GM18909 (cell line): ENCODE measurements around the gene CD300E.
"Not testable (repeated sequence)": the region's sequence is repeated elsewhere in the genome, so short reads cannot be mapped to it uniquely, and the experiment has no call there.

Experiments used
- ATAC-seq: cut with Tn5 transposase; IDR thresholded peaks from one replicate; pipeline ENCODE4 v1.9.1; 2021; ENCODE audit warnings: mild to moderate bottlenecking; ENCODE audit not compliant: unreplicated experiment, poor library complexity

The CD300E gene

DNA sequence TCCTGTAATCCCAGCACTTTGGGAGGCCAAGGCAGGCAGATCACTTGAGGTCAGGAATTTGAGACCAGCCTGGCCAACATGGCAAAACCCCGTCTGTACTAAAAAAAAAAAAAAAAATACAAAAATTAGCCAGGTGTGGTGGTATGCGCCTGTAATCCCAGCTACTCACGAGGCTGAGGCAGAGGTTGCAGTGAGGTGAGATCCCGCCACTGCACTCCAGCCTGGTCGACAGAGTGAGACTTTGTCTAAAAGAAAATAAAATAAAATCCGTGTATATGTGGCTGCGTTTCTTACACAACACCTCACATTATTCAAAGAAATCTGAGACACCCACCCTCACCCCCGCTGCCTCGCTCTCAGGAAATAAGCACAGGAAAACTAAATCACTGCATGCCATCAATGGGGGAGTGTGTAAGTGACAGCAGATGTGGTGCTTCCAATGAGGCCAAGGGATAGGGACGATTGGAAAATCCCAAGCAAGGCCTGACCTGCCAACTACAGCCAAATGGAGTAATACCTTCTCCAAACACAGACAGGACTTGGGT is 13.1 kb upstream of the CD300E start:
- ATAC-seq = not testable (repeated sequence)

DNA sequence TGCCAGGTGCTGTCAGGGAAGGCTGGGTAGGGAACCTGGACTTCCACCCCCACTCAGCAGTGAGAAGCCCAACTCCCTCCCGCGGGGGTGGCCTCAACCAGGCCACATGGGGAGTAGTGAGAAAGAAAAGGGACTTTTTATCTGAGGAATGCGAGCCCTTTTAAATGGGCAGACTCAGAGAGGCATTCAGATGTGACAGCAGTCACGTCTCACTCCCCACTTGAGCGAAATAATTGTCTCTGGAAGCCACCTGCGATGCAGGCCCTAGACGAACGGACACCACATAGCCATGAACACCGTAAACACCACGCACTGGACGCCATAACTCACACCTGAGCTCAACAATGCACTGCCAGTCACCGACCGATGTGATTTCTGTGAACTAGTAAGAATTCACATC is 11.9 kb upstream of the CD300E start:
- ATAC-seq = no peak

DNA sequence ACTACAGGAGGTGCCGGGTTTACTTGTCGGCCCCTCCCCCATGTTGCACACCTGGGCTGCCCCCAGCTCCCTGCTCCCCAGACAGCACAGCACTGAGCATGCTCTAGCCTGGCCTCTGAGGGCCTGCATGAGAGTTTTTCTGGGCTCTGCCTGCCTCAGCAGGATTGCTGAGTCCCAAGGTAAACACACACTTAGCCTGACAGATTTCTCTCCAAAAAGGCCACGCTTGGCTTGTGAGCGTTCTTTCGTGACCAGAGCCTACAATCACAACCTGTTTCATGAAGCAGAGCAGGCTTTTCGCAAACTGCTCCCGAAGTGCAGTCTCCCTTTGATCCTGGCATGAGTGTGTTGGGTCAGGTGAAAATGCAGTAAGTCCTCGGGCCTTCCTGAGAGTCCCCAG is 9.8 kb upstream of the CD300E start:
- no peak for ATAC-seq

DNA sequence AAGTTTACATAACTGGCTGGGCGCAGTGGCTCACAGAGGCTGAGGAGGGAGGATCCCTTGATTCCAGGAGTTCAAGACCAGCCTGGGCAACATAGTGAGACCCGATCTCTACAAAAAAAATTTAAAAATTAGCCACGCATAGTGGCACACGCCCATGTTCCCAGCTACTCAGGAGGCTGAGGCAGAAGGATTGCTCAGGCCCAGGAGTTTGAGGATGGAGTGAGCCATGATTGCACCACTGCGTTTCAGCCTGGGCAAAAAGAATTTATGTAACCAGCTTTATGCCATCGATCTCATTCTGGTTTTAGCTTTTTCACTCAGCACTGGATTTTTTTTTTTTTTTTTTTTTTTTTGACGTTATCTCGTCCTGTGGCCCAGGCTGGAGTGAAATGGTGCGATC is 9.1 kb upstream of the CD300E start:
- ATAC-seq = no peak

DNA sequence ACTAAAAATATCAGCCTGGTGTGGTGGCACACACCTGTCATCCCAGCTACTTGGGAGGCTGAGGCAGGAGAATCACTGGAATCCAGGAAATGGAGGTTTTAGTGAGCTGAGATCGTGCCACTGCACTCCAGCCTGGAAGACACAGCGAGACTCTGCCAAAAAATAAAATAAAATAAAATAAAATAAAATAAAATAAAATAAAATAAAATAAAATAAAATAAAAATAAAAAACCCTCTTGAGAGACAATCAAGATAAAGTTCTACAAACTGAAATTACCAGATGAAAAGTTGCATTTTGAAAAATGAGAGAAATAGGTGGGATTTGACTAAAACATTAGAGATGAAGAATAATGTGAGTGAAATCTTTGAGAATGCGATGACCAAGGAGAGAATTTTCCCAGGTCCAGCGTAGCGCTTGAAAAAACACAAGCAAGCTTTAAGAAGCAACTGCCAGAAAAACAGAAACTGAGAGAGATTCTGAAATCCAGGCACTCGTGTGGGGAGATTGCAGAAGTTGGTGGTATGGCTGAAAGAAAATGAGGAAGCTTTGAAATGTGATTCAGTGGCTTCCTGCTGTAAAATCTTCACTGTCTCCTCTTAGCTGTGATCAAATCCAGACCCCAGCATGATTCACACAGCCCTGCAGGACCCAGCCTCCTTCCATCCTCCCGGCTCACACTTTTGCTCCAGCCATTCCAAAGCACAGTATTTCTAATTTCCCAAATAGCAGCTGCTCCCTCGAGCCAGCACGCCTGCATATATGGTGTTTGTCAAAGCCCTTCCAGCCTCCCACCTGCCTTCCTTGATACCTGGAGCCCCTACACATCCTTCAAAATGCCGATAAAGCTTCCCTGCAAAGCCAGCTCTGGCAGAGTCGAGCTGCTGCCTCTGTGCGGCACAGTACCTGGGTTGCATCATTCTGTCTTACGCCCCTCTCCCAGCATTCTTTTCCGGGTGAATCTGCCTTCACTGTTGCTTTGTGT is 8.2 kb upstream of the CD300E start:
- no peak for ATAC-seq

DNA sequence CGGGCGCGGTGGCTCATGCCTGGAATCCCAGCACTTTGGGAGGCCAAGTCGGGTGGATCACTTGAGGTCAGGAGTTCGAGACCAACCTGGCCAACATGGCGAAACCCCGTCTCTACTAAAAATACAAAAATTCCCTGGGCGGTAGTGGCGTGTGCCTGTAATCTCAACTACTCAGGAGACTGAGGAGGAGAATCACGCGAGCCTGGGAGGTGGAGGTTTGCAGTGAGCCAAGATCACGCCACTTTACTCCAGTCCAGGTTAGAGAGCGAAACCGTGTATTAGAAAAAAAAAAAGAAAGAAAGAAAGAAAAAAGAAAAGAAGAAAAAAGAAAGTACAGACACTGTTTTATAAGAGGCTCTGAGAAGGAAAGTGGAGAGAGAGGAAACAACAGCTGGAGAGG is 6.7 kb upstream of the CD300E start:
- not testable (repeated sequence) for ATAC-seq

DNA sequence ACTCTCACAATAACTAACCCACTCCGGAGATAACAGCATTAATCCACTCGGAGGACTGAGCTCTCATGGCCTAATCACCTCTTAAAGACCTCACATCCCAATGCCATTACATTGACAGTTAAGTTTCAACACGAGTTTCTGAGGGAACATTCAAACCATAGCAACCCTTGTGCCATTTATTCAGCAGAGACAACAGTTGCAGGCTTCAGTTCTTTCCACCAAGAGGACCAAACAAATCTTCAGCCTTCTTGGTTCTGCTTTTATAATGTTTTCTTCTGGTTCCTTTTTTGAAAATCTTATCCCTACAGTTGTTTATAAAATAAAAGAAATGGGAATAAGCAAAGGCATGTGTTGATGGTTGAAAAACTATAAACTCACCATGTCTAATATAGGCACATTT is 2.1 kb upstream of the CD300E start:
- ATAC-seq = no peak

DNA sequence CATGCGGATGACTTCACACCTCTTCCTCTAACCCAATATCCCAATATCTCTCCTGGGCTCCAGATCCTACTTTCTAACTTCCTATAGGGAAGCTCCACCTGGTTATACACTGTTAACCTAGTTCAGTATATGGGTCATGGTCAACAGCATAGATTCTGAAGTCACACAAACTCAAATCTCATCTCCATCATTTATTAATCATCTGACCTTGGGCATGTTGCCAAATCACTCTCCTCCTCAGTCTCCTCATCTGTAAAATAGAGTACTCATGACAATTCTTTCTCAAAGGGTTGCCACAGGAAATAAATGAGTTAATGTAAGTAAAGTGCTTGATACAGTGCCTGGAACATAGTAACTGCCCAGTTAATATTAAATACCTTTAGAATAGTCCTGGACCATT is 593 bp upstream of the CD300E start:
- no peak for ATAC-seq

DNA sequence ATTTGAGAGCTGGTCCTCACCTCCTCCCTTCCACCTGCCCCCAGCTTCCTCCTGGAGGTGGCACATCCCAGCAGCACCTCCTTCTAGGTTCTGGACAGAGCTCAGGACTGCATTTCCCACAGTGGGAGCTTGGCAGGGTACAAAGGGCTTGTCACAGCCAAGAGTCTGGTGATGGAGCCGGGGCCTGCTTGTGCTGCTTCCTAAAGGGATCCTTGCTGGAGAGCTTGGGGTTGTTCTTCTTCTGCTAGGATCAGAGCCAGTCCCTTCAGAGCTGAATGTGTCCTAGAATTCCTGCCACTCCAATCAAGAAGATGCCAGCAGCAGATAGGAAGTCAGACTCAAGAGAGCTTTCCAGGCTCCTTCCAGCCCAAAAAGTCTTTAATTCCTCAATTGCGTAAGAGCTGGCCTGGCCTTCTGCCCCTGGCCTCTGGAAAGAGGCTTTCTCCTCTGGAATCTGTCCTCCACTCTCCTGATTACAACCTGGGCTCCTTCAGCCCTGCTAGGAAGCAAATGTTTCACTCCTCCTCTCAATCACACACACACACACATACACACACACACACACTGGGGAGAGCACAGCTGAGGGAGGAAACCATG is 4.4 kb downstream of the CD300E start:
- no peak for ATAC-seq

DNA sequence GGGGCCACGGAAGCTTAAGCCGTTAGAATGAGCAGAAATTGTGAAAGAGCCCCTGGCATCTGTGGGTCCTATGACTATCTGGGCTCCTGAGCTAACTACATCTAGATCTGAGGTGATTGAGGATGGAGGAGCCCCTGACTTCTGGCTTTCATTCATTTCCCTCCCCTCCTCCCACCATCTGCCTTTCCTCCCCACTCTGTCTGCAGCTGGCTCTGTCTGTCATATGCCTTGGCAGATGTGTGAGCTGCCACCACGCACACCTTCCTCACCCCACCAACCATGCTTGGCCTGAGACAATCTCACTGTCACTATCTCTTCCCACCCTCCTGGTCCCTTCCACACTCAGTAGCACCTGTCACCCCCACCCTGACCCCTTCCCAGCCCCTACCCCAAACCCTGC is 5.1 kb downstream of the CD300E start:
- no peak for ATAC-seq

DNA sequence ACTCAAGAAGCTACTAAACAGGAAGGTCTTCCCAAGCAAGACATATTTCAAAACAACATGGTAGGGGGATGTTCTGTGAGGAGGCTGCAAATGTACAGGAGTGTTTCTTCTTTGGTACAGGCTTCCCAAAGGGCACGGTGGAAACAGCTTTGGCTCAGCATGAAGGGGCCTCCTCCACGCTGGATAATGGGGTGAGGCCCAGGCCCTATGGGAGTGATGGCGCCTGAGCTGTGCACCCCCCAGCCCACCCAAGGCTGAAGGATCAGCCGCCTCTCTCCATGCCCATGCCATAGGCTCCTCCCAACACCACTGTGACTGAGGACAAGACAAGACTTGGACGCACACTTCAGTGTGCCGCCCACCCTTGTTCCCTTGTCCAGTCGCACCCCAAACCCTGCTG is 6.8 kb downstream of the CD300E start:
- no peak for ATAC-seq

DNA sequence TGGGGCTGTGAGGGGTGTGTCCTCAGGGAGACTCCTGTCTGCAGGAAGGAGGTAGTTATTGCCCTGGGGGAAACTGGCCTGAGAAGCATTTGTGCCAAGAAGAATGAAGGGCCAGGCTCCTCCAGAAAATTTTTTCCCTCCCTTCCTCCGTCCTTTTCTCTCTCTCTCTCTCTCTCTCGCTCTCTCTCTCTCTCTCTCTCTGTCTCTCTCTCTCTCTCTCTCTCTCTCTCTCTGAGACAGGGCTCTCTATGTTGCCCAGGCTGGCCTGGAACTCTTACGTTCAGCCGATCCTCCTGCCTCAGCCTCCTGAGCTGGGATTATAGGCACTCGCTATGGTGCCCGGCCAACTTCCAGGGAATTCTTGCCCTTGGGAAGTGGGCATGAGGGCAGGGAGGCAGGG is 11.5 kb downstream of the CD300E start:
- ATAC-seq = no peak

DNA sequence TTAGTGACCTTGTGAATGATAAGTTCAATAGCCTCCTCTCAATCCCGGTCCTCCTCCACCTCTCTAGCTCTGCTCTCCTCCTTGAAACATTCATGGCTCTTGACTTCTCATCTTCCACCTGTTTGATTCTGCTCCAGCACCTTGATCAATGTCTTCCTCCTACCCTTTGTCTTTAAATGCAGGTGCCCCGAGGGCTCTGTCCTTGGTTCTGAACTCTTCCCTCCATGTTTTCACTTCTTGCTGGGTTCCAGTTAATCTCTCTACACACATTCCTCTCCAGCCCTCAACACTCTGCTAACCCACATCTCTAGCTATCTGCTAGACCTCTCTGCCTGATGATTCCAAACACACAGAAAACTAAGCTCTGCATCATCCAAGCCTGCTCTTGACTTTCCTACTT is 13.4 kb downstream of the CD300E start:
- ATAC-seq = no peak

DNA sequence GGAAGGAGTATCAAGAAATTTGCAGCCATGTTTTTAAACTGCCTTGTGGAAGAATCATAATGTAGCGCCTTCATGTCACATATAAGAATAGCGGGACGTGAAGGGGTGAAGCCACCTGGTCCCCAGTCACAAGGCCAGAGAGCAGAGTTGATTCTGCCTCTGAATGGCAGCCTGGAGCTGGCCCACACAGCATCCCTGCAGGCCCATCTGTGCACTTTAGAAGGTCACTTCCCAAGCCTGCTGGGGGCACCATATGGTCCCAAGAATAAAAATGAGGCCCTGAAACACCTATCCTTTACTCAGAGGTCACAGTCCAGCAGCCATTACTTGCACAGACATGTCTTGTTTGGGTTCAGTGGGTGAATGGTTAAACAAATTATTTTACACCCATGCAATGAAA is 15.0 kb downstream of the CD300E start:
- no peak for ATAC-seq

DNA sequence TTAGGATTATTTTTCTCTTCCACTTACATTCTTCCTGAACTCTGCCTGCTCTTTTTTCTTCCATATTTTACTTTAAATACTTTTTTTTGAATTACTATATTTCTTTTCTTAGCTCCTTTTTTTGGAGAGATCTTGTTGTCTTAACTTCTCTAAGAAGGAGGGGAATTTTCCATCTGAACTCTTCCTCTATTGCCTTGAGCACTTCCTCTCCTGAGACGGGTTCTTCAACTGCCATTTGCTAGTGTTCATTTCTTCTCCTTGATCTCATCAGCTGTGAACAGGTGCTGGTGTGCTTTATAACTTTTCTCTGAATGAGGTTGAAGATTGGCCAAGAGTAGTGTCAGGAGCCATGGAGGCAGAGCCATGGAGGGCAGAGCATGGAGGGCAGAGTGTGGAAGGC is 16.3 kb downstream of the CD300E start:
- ATAC-seq = no peak

DNA sequence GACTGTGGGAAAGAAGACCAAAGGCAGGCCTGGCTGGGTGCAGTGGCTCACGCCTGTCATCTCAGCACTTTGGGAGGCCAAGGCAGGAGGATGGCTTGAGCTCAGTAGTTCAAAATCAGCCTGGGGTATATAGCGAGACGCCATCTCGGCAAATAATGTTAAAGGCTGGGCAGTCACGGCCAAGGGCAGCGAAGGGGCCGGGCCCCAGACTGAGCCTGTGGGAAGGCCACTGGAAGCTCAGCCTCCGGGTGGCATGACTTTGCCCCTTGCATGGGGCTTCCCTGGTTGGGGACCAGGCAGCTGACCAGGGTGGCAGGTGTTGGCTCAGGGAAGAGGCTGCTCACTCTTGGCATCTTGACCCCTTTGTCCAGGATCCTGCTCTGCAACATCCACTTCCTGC is 17.5 kb downstream of the CD300E start:
- ATAC-seq = no peak

DNA sequence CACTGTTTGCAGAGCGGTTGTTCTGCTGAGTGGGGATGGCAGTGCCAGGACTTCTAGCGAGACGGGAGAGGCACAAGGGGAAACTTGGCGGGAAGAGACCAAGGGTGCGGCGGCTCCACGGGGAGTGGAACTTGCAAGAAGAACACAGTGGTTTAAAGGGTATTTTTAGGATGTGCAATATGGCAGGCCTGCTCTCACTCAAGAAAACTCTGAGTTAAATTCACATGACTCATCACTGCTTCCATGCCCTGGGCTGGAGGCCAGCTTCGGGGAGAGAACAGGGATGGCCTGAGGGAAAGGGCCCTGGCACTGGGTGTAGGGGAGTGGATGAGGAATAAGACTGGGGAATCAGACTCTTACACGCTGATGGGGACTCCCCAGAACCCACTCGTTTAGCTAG is 18.2 kb downstream of the CD300E start:
- no peak for ATAC-seq

DNA sequence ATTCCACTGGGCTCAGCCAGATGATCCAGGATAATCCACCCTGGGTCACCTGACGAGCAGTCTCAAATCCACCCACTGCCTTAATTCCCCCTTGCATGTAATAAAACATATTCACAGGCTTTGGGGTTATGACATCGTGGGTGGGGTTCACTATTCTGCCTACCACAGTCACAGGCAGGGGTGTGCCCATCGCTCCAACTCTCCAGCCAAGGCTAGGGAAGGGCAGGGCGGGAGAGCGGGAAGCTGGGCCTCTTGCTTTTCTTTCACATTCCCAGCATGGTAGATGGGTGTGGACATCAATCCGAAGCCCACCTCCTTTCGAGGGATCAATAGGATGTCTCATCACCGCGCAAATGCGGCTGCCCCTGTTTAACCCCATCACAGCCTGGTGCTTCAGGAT is 18.8 kb downstream of the CD300E start:
- no peak for ATAC-seq

DNA sequence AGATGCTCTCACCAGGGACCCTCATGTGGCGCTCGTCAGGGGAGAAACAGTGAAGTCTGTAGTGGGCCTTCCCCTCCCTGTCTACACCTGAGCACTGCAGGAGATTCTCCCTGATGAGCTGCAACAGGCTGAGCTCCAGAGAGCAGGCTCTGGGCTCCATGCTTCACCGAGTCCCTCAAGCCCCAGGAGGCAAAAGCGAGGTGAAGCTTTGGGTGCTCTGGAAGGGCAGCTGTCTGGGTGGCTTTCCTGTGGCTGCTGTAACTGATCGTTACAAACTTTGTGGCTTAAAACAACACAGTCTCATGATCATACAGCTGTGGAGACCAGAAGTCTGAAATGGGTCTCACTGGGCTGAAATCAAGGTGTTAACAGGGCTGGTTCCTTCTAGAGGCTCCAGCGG is 19.3 kb downstream of the CD300E start:
- ATAC-seq = no peak

DNA sequence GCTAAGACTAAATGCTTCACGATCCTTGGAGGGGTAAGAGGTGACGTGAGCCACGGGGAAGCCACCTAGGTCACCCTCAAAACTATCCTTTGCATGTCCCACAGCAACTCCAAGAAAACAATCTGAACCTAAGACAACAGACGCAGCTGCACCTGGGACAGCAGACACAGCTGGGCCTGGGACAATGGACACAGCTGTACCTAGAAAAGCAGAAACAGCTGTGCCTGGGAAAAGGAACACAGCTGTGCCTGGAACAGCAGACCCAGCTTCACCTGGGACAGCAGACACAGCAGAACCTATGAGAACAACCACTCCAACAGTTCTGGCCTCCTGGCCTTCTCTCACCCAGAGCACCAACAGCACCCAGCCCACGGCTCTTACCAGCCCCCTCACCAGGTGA is 19.8 kb downstream of the CD300E start:
- ATAC-seq = no peak

DNA sequence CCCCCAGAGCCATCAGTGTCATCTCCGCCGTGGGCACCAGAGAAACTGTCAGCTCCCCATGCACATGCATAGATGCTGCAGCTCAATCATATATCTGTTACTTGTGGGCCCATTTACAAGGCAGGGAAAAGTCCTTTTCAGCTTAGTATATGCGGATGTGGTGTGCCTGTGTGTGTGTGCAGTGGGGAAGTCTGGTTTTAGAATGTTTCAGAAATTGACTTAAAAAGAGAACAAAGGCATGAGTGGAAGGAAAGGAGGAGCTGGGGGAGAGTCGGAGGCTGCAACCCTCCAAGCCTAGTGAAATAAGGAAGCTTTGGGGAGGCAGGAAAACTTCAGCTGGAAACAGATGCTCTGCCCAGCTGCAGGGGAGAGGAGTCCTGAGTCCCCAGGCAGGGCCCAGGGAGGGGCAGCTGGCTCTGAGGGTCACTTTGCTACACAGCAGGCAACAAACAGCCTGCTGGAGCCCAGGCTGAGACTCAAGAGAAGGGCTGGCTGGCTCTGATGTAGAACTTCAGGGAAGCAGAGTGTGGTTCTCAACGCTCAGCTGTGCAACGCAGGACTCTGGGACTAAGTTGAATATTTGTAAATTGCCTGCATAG is 20.4 kb downstream of the CD300E start:
- ATAC-seq = no peak
